Caco-2 (cell line): ENCODE data around the gene SCGB1D1. TPM values are rescaled to one million over a fixed set of nuclear protein-coding genes. Genes with fewer than 3 reads are reported as not detected.

Experiments used
- BruUV-seq: library from RNA; stranded (reverse); fragments of 400-500 nt; replicated peaks from 2 replicates; lab custom pipeline; 2021; lab: Mats Ljungman, UMichigan
- CTCF ChIA-PET: fragments of 300-600 bp; sonication (Branson Sonifier 250); formaldehyde crosslinking; loops from one replicate; lab custom pipeline; 2022; ENCODE audit warnings: antibody characterized with exemption; lab: Charles Lee
- POLR2A ChIA-PET: fragments of 300-600 bp; sonication (Branson Sonifier 250); formaldehyde crosslinking; loops from one replicate; lab custom pipeline; 2022; ENCODE audit warnings: antibody characterized with exemption; lab: Charles Lee
- DNase-seq, 2 experiments: peaks; one replicate each; pipeline versions ENCODE4 v3.0.0 to v3.0.0-alpha.2; 2020 to 2022
- H3K27me3 ChIP-seq: replicated peaks from 2 replicates; pipeline ENCODE4 v1.6.0; 2011; ENCODE audit warnings: low read length; ENCODE audit not compliant: control insufficient read depth, insufficient read depth
- H3K36me3 ChIP-seq: 2 replicates; pipeline ENCODE4 v1.5.1; 2011; ENCODE audit warnings: low read length; ENCODE audit not compliant: control insufficient read depth, insufficient read depth
- H3K4me1 ChIP-seq: fragments of 250-450 bp; sonication (Bioruptor Pico); 2 replicates; pipeline ENCODE4 v1.5.1; 2020; ENCODE audit warnings: mild to moderate bottlenecking
- H3K4me3 ChIP-seq: 2 replicates; pipeline ENCODE4 v1.5.1; 2011; ENCODE audit warnings: low read depth, mild to moderate bottlenecking, control low read depth, low read length
- H3K9me3 ChIP-seq: fragments of 250-450 bp; sonication (Bioruptor Pico); 2 replicates; pipeline ENCODE4 v1.5.1; 2020; ENCODE audit warnings: mild to moderate bottlenecking, moderate library complexity
- H3K27ac Mint-ChIP-seq: one replicate; pipeline ENCODE4 v1.8.0; 2022; ENCODE audit warnings: mixed read lengths; ENCODE audit not compliant: unreplicated experiment
- H3K27me3 Mint-ChIP-seq: one replicate; pipeline ENCODE4 v1.8.0; 2022; ENCODE audit warnings: mixed read lengths; ENCODE audit not compliant: insufficient read depth, unreplicated experiment
- H3K36me3 Mint-ChIP-seq: one replicate; pipeline ENCODE4 v1.8.0; 2022; ENCODE audit warnings: mild to moderate bottlenecking, mixed read lengths; ENCODE audit not compliant: insufficient read depth, unreplicated experiment
- H3K4me1 Mint-ChIP-seq: one replicate; pipeline ENCODE4 v1.8.0; 2022; ENCODE audit warnings: low read depth, mixed read lengths; ENCODE audit not compliant: unreplicated experiment
- H3K4me3 Mint-ChIP-seq: one replicate; pipeline ENCODE4 v1.8.0; 2022; ENCODE audit warnings: mild to moderate bottlenecking, moderate library complexity, mixed read lengths; ENCODE audit not compliant: unreplicated experiment
- H3K9me3 Mint-ChIP-seq: one replicate; pipeline ENCODE4 v1.8.0; 2022; ENCODE audit warnings: mixed read lengths; ENCODE audit not compliant: unreplicated experiment
- CTCF ChIP-seq, 2 experiments: fragments of 200-600 bp in 1 of 2; IDR thresholded peaks; 1 replicate in 1 of 2; 2 replicates in 1 of 2; pipeline versions ENCODE4 v1.5.1 to v1.8.0; 2011 to 2022; ENCODE audit warnings: antibody characterized with exemption in 1 of 2, control low read depth in 1 of 2, inconsistent platforms in 1 of 2, low read depth in 1 of 2, low read length in 1 of 2, mild to moderate bottlenecking in 1 of 2, moderate library complexity in 1 of 2; ENCODE audit not compliant: insufficient read depth in 1 of 2, severe bottlenecking in 1 of 2, unreplicated experiment in 1 of 2
- intact Hi-C: fragments of 100-400 bp; cut with micrococcal nuclease; formaldehyde crosslinking; loops from one replicate; pipeline ENCODE4 v1.10.0; 2022; ENCODE audit not compliant: unreplicated experiment
- total RNA-seq: library from RNA; stranded (reverse); gene quantifications from 2 replicates; pipeline ENCODE4 v1.2.3, GENCODE V29; 2022

SCGB1D1 gene
- total RNA-seq, 1 experiment from 2014 or later: not detected

GRCh38 chr11:62238151-62238550 is 48.1 kb downstream of the SCGB1D1 start:
- Histone ChIP-seq H3K9me3 (no peaks in the 10 kb centered on the region), H3K4me3 (no peak overlapping the region), H3K36me3 (no peaks in the 10 kb centered on the region), H3K4me1 (no peaks in the 10 kb centered on the region), H3K27me3 (no peaks in the 10 kb centered on the region)
- DNase-seq: no peak
- Mint-ChIP-seq H3K9me3 (peaks cover 9% of the 10 kb centered on the region), H3K4me3 (no peak overlapping the region), H3K36me3 (no peaks in the 10 kb centered on the region), H3K4me1 (no peaks in the 10 kb centered on the region), H3K27ac (no peak overlapping the region), H3K27me3 (peaks cover 18% of the 10 kb centered on the region)
- ChIA-PET POLR2A (no interaction called here), CTCF (no interaction called here)
- no peak for TF ChIP-seq CTCF (IDR thresholded peaks at IDR 0.05; ENCODE audit: insufficient read depth in 1 of 2, low read depth in 1 of 2, low read length in 1 of 2, severe bottlenecking in 1 of 2, unreplicated experiment in 1 of 2)
- no TSS peak for BruUV-seq
- intact Hi-C loops: no loop called here

GRCh38 chr11:62241095-62241494 is 51.1 kb downstream of the SCGB1D1 start:
- intact Hi-C loops: no loop called here
- peaks cover 14% of the 10 kb centered on the region for H3K27me3 Mint-ChIP-seq

GRCh38 chr11:62242021-62242420 is 52.0 kb downstream of the SCGB1D1 start, which contains the start of gene SCGB1D2:
Gene SCGB1D2 (plus strand): TSS chr11:62242239. CDS start chr11:62242308, 69 bp downstream.
- Mint-ChIP-seq H3K4me3 (no peak within 1 kb of the TSS), H3K27ac (no peak within 1 kb of the TSS), H3K4me1 (no peaks in the 10 kb centered on the region), H3K27me3 (peaks cover 14% of the 10 kb centered on the region), H3K36me3 (no peaks in the 10 kb centered on the region), H3K9me3 (peaks cover 9% of the 10 kb centered on the region)
- Histone ChIP-seq H3K9me3 (no peaks in the 10 kb centered on the region), H3K4me1 (no peaks in the 10 kb centered on the region), H3K27me3 (no peaks in the 10 kb centered on the region), H3K4me3 (no peak within 1 kb of the TSS), H3K36me3 (no peaks in the 10 kb centered on the region)
- no TSS peak for BruUV-seq
- CTCF ChIA-PET: interaction anchor here (1.2 kb wide), 1 partner anchor 68 kb away, joined by 3 read pairs; no protein-coding TSS in a partner anchor
- TF ChIP-seq CTCF (IDR thresholded peaks at IDR 0.05; ENCODE audit: insufficient read depth in 1 of 2, low read depth in 1 of 2, low read length in 1 of 2, severe bottlenecking in 1 of 2, unreplicated experiment in 1 of 2): no peak
- DNase-seq: no peak
- POLR2A ChIA-PET: no interaction called here
- intact Hi-C loops: no loop called here

More at GRCh38 chr11:62241095-62241494, 51.1 kb downstream of the SCGB1D1 start:
- Mint-ChIP-seq H3K4me1 (no peaks in the 10 kb centered on the region), H3K36me3 (no peaks in the 10 kb centered on the region), H3K27ac (no peak overlapping the region), H3K9me3 (peaks cover 9% of the 10 kb centered on the region), H3K4me3 (no peak overlapping the region)
- H3K36me3 ChIP-seq: no peaks in the 10 kb centered on the region
- BruUV-seq: no TSS peak
- POLR2A ChIA-PET: no interaction called here
- H3K4me3 ChIP-seq: no peak overlapping the region
- CTCF ChIA-PET: interaction anchor here (1.2 kb wide), 1 partner anchor 69 kb away, joined by 3 read pairs; no protein-coding TSS in a partner anchor
- no peak for TF ChIP-seq CTCF (IDR thresholded peaks at IDR 0.05; ENCODE audit: insufficient read depth in 1 of 2, low read depth in 1 of 2, low read length in 1 of 2, severe bottlenecking in 1 of 2, unreplicated experiment in 1 of 2)
- no peak for DNase-seq
- H3K4me1 ChIP-seq: no peaks in the 10 kb centered on the region
- H3K9me3 ChIP-seq: no peaks in the 10 kb centered on the region
- H3K27me3 ChIP-seq: no peaks in the 10 kb centered on the region

Other genes starting within 250 kb of the SCGB1D1 start
- gene BEST1, start 239.9 kb upstream of the SCGB1D1 start, total RNA-seq: 4.7 and 6.7 TPM in 2 replicates
- gene FTH1, start 222.6 kb upstream of the SCGB1D1 start, total RNA-seq: 1,282 and 1,565 TPM in 2 replicates
- 101 and 110 TPM in 2 replicates for gene INCENP, start 66.2 kb upstream of the SCGB1D1 start, total RNA-seq
- not detected in 2 replicates for gene SCGB2A1, start 18.5 kb downstream of the SCGB1D1 start, total RNA-seq
- gene SCGB1D2, start 52.0 kb downstream of the SCGB1D1 start, total RNA-seq: not detected in 2 replicates
- gene SCGB2A2, start 79.9 kb downstream of the SCGB1D1 start, total RNA-seq: not detected in 2 replicates
- not detected in 2 replicates for gene SCGB1D4, start 108.9 kb downstream of the SCGB1D1 start, total RNA-seq
- gene ASRGL1, start 147.2 kb downstream of the SCGB1D1 start, total RNA-seq: 41.1 and 43.3 TPM in 2 replicates
- not detected in 2 replicates for gene SCGB1A1, start 228.8 kb downstream of the SCGB1D1 start, total RNA-seq